ENCODE measurements around the gene UNC93B1.
"Not testable (repeated sequence)": the region's sequence is repeated elsewhere in the genome, so short reads cannot be mapped to it uniquely, and the experiment has no call there.

GRCh38 chr11:67963217-67963616 is 40.7 kb downstream of the UNC93B1 start:
- not testable (repeated sequence) for TF ChIP-seq POLR2AphosphoS5, CTCF, POLR2A (IDR thresholded peaks at IDR 0.05)

All from prostate gland (tissue), 2 donors.